HCT116 (cell line): ENCODE data around the gene PRKN. TPM values are rescaled to one million over a fixed set of nuclear protein-coding genes. Genes with fewer than 3 reads are reported as not detected.

Experiments used
- ATAC-seq: fragments of 200-7000 bp; cut with Tn5 transposase; 2 replicates; pipeline ENCODE4 v1.9.1; 2020; ENCODE audit warnings: mild to moderate bottlenecking, moderate library complexity
- BruUV-seq: library from RNA; stranded (reverse); fragments of 400-500 nt; replicated peaks from 2 replicates; lab custom pipeline; 2021; lab: Mats Ljungman, UMichigan
- CTCF ChIA-PET: fragments of 300-600 bp; sonication (Branson Sonifier 250); formaldehyde crosslinking; loops from one replicate; lab custom pipeline; 2021; ENCODE audit warnings: antibody characterized with exemption; lab: Charles Lee
- POLR2A ChIA-PET: fragments of 300-600, 350-600 bp; sonication (Branson Sonifier 250); formaldehyde crosslinking; loops from one replicate; lab custom pipeline; 2021; ENCODE audit warnings: antibody characterized with exemption; lab: Charles Lee
- RAD21 ChIA-PET, 2 experiments: fragments of 300-600 bp; sonication (Branson Sonifier 250); formaldehyde crosslinking; loops; one replicate each; lab custom pipeline; 2023; ENCODE audit warnings: low total read pairs in 2 of 2; ENCODE audit not compliant: uncharacterized antibody in 2 of 2, unreplicated experiment in 2 of 2, low non-redundant PET in 1 of 2; lab: Charles Lee
- DNase-seq: peaks from one replicate; pipeline ENCODE4 v3.0.0-alpha.2; 2010; ENCODE audit warnings: low read depth, low spot score
- H2AFZ ChIP-seq: fragments of 200-600 bp; shearing (Covaris generic), sonication (generic); 2 replicates; pipeline ENCODE4 v1.6.1; 2017; ENCODE audit warnings: low read depth, mixed run types, mixed read lengths, antibody characterized with exemption, low read length; ENCODE audit not compliant: poor library complexity, severe bottlenecking
- H3K27ac ChIP-seq: 2 replicates; pipeline ENCODE4 v1.5.1; 2012; ENCODE audit warnings: low read depth, low read length
- H3K27me3 ChIP-seq: fragments of 200-600 bp; sonication (generic); 2 replicates; pipeline ENCODE4 v1.6.1; 2016; ENCODE audit warnings: mixed run types, low read length, mixed read lengths; ENCODE audit not compliant: insufficient read depth
- H3K36me3 ChIP-seq, 2 experiments: fragments of 200-500 bp in 1 of 2; fragments of 200-600 bp in 1 of 2; sonication (Bioruptor generic) in 1 of 2; sonication (generic) in 1 of 2; 2 replicates each; pipeline versions ENCODE4 v1.5.1 to v1.6.1; 2014 to 2016; ENCODE audit warnings: low read length in 2 of 2, inconsistent platforms in 1 of 2, mixed read lengths in 1 of 2, mixed run types in 1 of 2; ENCODE audit not compliant: insufficient read depth in 2 of 2, control insufficient read depth in 1 of 2
- H3K4me1 ChIP-seq, 2 experiments: fragments of 200-600 bp in 1 of 2; sonication (generic) in 1 of 2; 2 replicates each; pipeline versions ENCODE4 v1.5.1 to v1.6.1; 2012 to 2017; ENCODE audit warnings: low read length in 2 of 2, inconsistent platforms in 1 of 2, mild to moderate bottlenecking in 1 of 2, mixed read lengths in 1 of 2, mixed run types in 1 of 2, moderate library complexity in 1 of 2; ENCODE audit not compliant: insufficient read depth in 2 of 2, control insufficient read depth in 1 of 2
- H3K4me2 ChIP-seq: fragments of 200-600 bp; sonication (generic); 2 replicates; pipeline ENCODE4 v1.6.1; 2017; ENCODE audit warnings: mixed run types, low read length, mixed read lengths
- H3K4me3 ChIP-seq, 2 experiments: fragments of 200-600 bp in 1 of 2; sonication (generic) in 1 of 2; replicated peaks in 1 of 2; 2 replicates each; pipeline ENCODE4 v1.5.1; 2011 to 2016; ENCODE audit warnings: low read length in 2 of 2, control low read depth in 1 of 2, low read depth in 1 of 2, mild to moderate bottlenecking in 1 of 2, mixed read lengths in 1 of 2, mixed run types in 1 of 2
- H3K79me2 ChIP-seq: fragments of 200-600 bp; sonication (generic); 2 replicates; pipeline ENCODE4 v1.6.1; 2017; ENCODE audit warnings: mild to moderate bottlenecking, mixed run types, low read length, moderate library complexity, mixed read lengths; ENCODE audit not compliant: insufficient read depth
- H3K9ac ChIP-seq: fragments of 200-600 bp; sonication (generic); 2 replicates; pipeline ENCODE4 v1.6.1; 2016; ENCODE audit warnings: low read length, mixed read lengths
- H3K9me2 ChIP-seq: fragments of 200-600 bp; sonication (generic), shearing (Covaris generic); 2 replicates; pipeline ENCODE4 v1.6.1; 2017; ENCODE audit warnings: mixed run types, mild to moderate bottlenecking, moderate library complexity; ENCODE audit not compliant: insufficient read depth
- H3K9me3 ChIP-seq, 2 experiments: fragments of 200-500 bp in 1 of 2; fragments of 200-600 bp in 1 of 2; sonication (Bioruptor generic) in 1 of 2; sonication (generic) in 1 of 2; 2 replicates each; pipeline ENCODE4 v1.6.1; 2014 to 2017; ENCODE audit warnings: low read length in 2 of 2, mixed read lengths in 2 of 2, inconsistent platforms in 1 of 2, low read depth in 1 of 2, mild to moderate bottlenecking in 1 of 2, mixed run types in 1 of 2, moderate library complexity in 1 of 2; ENCODE audit not compliant: control insufficient read depth in 1 of 2, insufficient read depth in 1 of 2
- H4K20me1 ChIP-seq: fragments of 200-600 bp; sonication (generic), shearing (Covaris generic); 2 replicates; pipeline ENCODE4 v1.6.1; 2017; ENCODE audit warnings: mixed run types, mild to moderate bottlenecking, moderate library complexity; ENCODE audit not compliant: insufficient read depth
- ATF3 ChIP-seq: IDR thresholded peaks from 2 replicates; pipeline ENCODE4 v1.6.1; 2012
- CBX3 ChIP-seq: IDR thresholded peaks from 2 replicates; pipeline ENCODE4 v1.6.1; 2012; ENCODE audit warnings: low read depth
- EZH2 ChIP-seq: fragments of 200-600 bp; sonication (generic); IDR thresholded peaks from 2 replicates; pipeline ENCODE4 v1.6.1; 2017; ENCODE audit warnings: antibody characterized with exemption, mixed run types
- MAX ChIP-seq: IDR thresholded peaks from 2 replicates; pipeline ENCODE4 v1.6.1; 2012
- POLR2AphosphoS5 ChIP-seq: IDR thresholded peaks from 2 replicates; pipeline ENCODE4 v1.6.1; 2011; ENCODE audit warnings: mild to moderate bottlenecking, low read depth, low read length, moderate library complexity
- RAD21 ChIP-seq: IDR thresholded peaks from 2 replicates; pipeline ENCODE4 v1.6.1; 2012; ENCODE audit warnings: low read depth, mild to moderate bottlenecking
- SP1 ChIP-seq: IDR thresholded peaks from 2 replicates; pipeline ENCODE4 v1.6.1; 2012; ENCODE audit warnings: low read depth
- TCF7L2 ChIP-seq: IDR thresholded peaks from 2 replicates; pipeline ENCODE4 v1.7.0; 2011; ENCODE audit warnings: borderline replicate concordance, inconsistent platforms; ENCODE audit not compliant: insufficient read depth, insufficient read length; ENCODE audit errors: extremely low read depth
- ZNF274 ChIP-seq: fragments of 200-500 bp; sonication (Bioruptor generic); IDR thresholded peaks from 2 replicates; pipeline ENCODE4 v1.6.1; 2014; ENCODE audit warnings: mild to moderate bottlenecking, low read depth, low read length, inconsistent platforms
- intact Hi-C: fragments of 100-400 bp; cut with micrococcal nuclease; formaldehyde crosslinking; loops from 2 replicates; pipeline ENCODE4 v1.10.0; 2022
- total RNA-seq: library from RNA; stranded (reverse); gene quantifications from one replicate; pipeline ENCODE4 v1.2.1, GENCODE V29; 2021; ENCODE audit not compliant: unreplicated experiment
- TF ChIP-seq, protein P1 (sequence below): IDR thresholded peaks from 2 replicates; pipeline ENCODE4 v1.6.1; 2012; ENCODE audit warnings: low read depth

The PRKN gene
- total RNA-seq, 1 experiment from 2014 or later = 2.6 TPM

GRCh38 chr6:161740486-161740885, 987.1 kb downstream of the PRKN start:
- Histone ChIP-seq H3K4me2 (no peak overlapping the region), H2AFZ (no peak overlapping the region), H3K9me2 (no peaks in the 10 kb centered on the region), H3K4me3 (no peak overlapping the region), H4K20me1 (no peaks in the 10 kb centered on the region), H3K27ac (no peak overlapping the region), H3K4me1 (no peaks in the 10 kb centered on the region), H3K79me2 (no peaks in the 10 kb centered on the region), H3K9me3 (no peaks in the 10 kb centered on the region), H3K36me3 (no peaks in the 10 kb centered on the region), H3K9ac (no peak overlapping the region), H3K27me3 (no peaks in the 10 kb centered on the region)
- CTCF ChIA-PET = no interaction called here
- intact Hi-C loops = no loop called here
- TF ChIP-seq RAD21 = no peak
- no peak for TF ChIP-seq TCF7L2
- TF ChIP-seq SP1 = no peak
- no peak for TF ChIP-seq ZNF274
- TF ChIP-seq POLR2AphosphoS5 = no peak
- TF ChIP-seq CBX3 = no peak
- no peak for TF ChIP-seq MAX
- no peak for TF ChIP-seq ATF3
- no peak for TF ChIP-seq EZH2
- TF ChIP-seq, protein P1, sequence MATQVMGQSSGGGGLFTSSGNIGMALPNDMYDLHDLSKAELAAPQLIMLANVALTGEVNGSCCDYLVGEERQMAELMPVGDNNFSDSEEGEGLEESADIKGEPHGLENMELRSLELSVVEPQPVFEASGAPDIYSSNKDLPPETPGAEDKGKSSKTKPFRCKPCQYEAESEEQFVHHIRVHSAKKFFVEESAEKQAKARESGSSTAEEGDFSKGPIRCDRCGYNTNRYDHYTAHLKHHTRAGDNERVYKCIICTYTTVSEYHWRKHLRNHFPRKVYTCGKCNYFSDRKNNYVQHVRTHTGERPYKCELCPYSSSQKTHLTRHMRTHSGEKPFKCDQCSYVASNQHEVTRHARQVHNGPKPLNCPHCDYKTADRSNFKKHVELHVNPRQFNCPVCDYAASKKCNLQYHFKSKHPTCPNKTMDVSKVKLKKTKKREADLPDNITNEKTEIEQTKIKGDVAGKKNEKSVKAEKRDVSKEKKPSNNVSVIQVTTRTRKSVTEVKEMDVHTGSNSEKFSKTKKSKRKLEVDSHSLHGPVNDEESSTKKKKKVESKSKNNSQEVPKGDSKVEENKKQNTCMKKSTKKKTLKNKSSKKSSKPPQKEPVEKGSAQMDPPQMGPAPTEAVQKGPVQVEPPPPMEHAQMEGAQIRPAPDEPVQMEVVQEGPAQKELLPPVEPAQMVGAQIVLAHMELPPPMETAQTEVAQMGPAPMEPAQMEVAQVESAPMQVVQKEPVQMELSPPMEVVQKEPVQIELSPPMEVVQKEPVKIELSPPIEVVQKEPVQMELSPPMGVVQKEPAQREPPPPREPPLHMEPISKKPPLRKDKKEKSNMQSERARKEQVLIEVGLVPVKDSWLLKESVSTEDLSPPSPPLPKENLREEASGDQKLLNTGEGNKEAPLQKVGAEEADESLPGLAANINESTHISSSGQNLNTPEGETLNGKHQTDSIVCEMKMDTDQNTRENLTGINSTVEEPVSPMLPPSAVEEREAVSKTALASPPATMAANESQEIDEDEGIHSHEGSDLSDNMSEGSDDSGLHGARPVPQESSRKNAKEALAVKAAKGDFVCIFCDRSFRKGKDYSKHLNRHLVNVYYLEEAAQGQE = no peak
- no TSS peak for BruUV-seq
- POLR2A ChIA-PET = no interaction called here
- RAD21 ChIA-PET = no interaction called here
- DNase-seq (no peak), ATAC-seq (no peak)
